GM12878 (cell line): ENCODE data around the gene PCDHGA10. TPM values are rescaled to one million over a fixed set of nuclear protein-coding genes. Genes with fewer than 3 reads are reported as not detected.

Experiments used
- ATAC-seq: fragments of 200-7000 bp; cut with Tn5 transposase; 3 replicates; pipeline ENCODE4 v1.9.1; 2020; ENCODE audit warnings: mild to moderate bottlenecking, moderate library complexity
- BruUV-seq: library from RNA; stranded (reverse); fragments of 400-500 nt; replicated peaks from 2 replicates; lab custom pipeline; 2021; lab: Mats Ljungman, UMichigan
- CTCF ChIA-PET: fragments of 300-600 bp; sonication (Branson Sonifier 250); formaldehyde crosslinking; extraction: SDS; loops from one replicate; lab custom pipeline; 2021; ENCODE audit warnings: inconsistent platforms; lab: Yijun Ruan, JAX
- POLR2A ChIA-PET: fragments of 350-600 bp; formaldehyde crosslinking; extraction: SDS; loops from one replicate; lab custom pipeline; 2021; ENCODE audit warnings: inconsistent platforms; lab: Charles Lee
- RAD21 ChIA-PET: fragments of 300-600 bp; sonication (Branson Sonifier 250); formaldehyde crosslinking; loops from one replicate; lab custom pipeline; 2023; ENCODE audit warnings: antibody characterized with exemption; ENCODE audit not compliant: unreplicated experiment; lab: Charles Lee
- SMC1A ChIA-PET: fragments of 300-600 bp; sonication (Branson Sonifier 250); formaldehyde crosslinking; loops from one replicate; lab custom pipeline; 2023; ENCODE audit not compliant: unreplicated experiment, uncharacterized antibody; lab: Charles Lee
- DNase-seq: peaks from one replicate; pipeline ENCODE4 v3.0.0-alpha.2; 2011; ENCODE audit warnings: low read depth, low spot score
- FAIRE-seq: peaks from 3 replicates; lab custom pipeline; 2011; peaks lifted over from hg19 to GRCh38; lab: Jason Lieb, UNC
- H2AFZ ChIP-seq: 2 replicates; pipeline ENCODE4 v1.6.0; 2011; ENCODE audit warnings: low read depth, low read length, control low read depth; ENCODE audit not compliant: control insufficient read depth
- H3K27ac ChIP-seq: 2 replicates; pipeline ENCODE4 v1.5.1; 2011; ENCODE audit warnings: control low read depth; ENCODE audit not compliant: control insufficient read depth, insufficient read depth
- H3K27me3 ChIP-seq, 2 experiments: replicated peaks in 1 of 2; 2 replicates each; pipeline versions ENCODE4 v1.6.0 to v1.6.1; 2011; ENCODE audit warnings: low read length in 1 of 2; ENCODE audit not compliant: control insufficient read depth in 2 of 2, insufficient read depth in 2 of 2
- H3K36me3 ChIP-seq, 2 experiments: 2 replicates each; pipeline ENCODE4 v1.5.1; 2011; ENCODE audit warnings: low read length in 1 of 2; ENCODE audit not compliant: control insufficient read depth in 2 of 2, insufficient read depth in 2 of 2
- H3K4me1 ChIP-seq: 2 replicates; pipeline ENCODE4 v1.6.1; 2011; ENCODE audit warnings: mild to moderate bottlenecking, low read length, moderate library complexity, mixed read lengths; ENCODE audit not compliant: control insufficient read depth, insufficient read depth
- H3K4me2 ChIP-seq: 2 replicates; pipeline ENCODE4 v1.6.0; 2011; ENCODE audit warnings: control low read depth; ENCODE audit not compliant: control insufficient read depth, insufficient read depth
- H3K4me3 ChIP-seq: fragments of 200-600 bp; sonication (generic); 2 replicates; pipeline ENCODE4 v1.5.1; 2016
- H3K79me2 ChIP-seq: 2 replicates; pipeline ENCODE4 v1.6.0; 2011; ENCODE audit warnings: low read length; ENCODE audit not compliant: control insufficient read depth, insufficient read depth
- H3K9ac ChIP-seq: 2 replicates; pipeline ENCODE4 v1.8.0; 2011; ENCODE audit warnings: low read length, control low read depth, mixed read lengths; ENCODE audit not compliant: control insufficient read depth, insufficient read depth
- H3K9me3 ChIP-seq: replicated peaks from 3 replicates; pipeline ENCODE4 v1.5.1; 2011; ENCODE audit warnings: mild to moderate bottlenecking, low read length; ENCODE audit not compliant: control insufficient read depth, insufficient read depth
- H4K20me1 ChIP-seq: 2 replicates; pipeline ENCODE4 v1.6.0; 2011; ENCODE audit not compliant: control insufficient read depth, insufficient read depth
- ASH2L ChIP-seq: fragments of 300-600, 200-600 bp; sonication (generic); IDR thresholded peaks from 2 replicates; pipeline ENCODE4 v1.6.1; 2017; ENCODE audit warnings: low read depth, mild to moderate bottlenecking, borderline replicate concordance
- CBX5 ChIP-seq: sonication (generic); IDR thresholded peaks from 2 replicates; pipeline ENCODE4 v1.6.1; 2016; ENCODE audit warnings: low read depth, moderate library complexity, mild to moderate bottlenecking, inconsistent platforms
- CREB1 ChIP-seq: IDR thresholded peaks from 2 replicates; pipeline ENCODE4 v1.6.1; 2012; ENCODE audit warnings: low read depth, mild to moderate bottlenecking, inconsistent platforms
- GABPA ChIP-seq: IDR thresholded peaks from 2 replicates; pipeline ENCODE4 v1.6.1; 2014; ENCODE audit warnings: antibody characterized with exemption, low read depth, mild to moderate bottlenecking, inconsistent platforms
- HSF1 ChIP-seq: fragments of 150-350 bp; IDR thresholded peaks from 2 replicates; pipeline ENCODE4 v1.6.1; 2014; ENCODE audit warnings: mild to moderate bottlenecking, low read depth, low read length
- IRF4 ChIP-seq: IDR thresholded peaks from 2 replicates; pipeline ENCODE4 v1.6.1; 2011; ENCODE audit warnings: low read depth, low read length
- NRF1 ChIP-seq: conservative IDR thresholded peaks from 2 replicates; pipeline ENCODE4 v1.6.1; 2011; ENCODE audit warnings: mild to moderate bottlenecking, low read depth, low read length, improper control_type of control experiment
- PML ChIP-seq: IDR thresholded peaks from 2 replicates; pipeline ENCODE4 v1.6.1; 2012; ENCODE audit warnings: low read length, inconsistent platforms
- SMAD5 ChIP-seq: IDR thresholded peaks from 2 replicates; pipeline ENCODE4 v1.6.1; 2016; ENCODE audit warnings: antibody characterized with exemption, low read depth
- TCF3 ChIP-seq: IDR thresholded peaks from 2 replicates; pipeline ENCODE4 v1.6.1; 2012; ENCODE audit warnings: low read depth, mild to moderate bottlenecking, low read length, borderline replicate concordance; ENCODE audit not compliant: insufficient read depth
- WGBS: methylation state at CpG from one replicate; pipeline ENCODE4 v1.1.6; 2016; ENCODE audit warnings: low lambda C conversion rate; ENCODE audit not compliant: insufficient replicate concordance, insufficient coverage; ENCODE audit errors: missing lambda C conversion rate; 5-methylcytosine and 5-hydroxymethylcytosine counted together
- in situ Hi-C: fragments of 300-500 bp; cut with MboI; formaldehyde crosslinking; loops from 9 replicates; pipeline ENCODE4 v1.14.3; 2018; ENCODE audit warnings: mixed read lengths
- intact Hi-C: fragments of 100-400 bp; cut with micrococcal nuclease; formaldehyde crosslinking; loops from one replicate; pipeline ENCODE4 v1.14.2; 2022; ENCODE audit not compliant: unreplicated experiment
- polyA plus RNA-seq, 11 experiments: library from polyadenylated mRNA; depleted of rRNA in 4 of 11; unstranded in 6 of 11; stranded (reverse) in 5 of 11; fragments of >200 nt; fragmentation: Nextera tagmentation in 4 of 11; fragmentation: Illumina TruSeq in 1 of 11; extraction: Ambion mirVana in 4 of 11; extraction: Trizol in 1 of 11; gene quantifications; 1 replicate in 1 of 11; 2 replicates in 10 of 11; pipeline versions ENCODE4 v1.2.1 to v1.2.3, GENCODE V29; 2011 to 2016; ENCODE audit warnings: inconsistent platforms in 2 of 11, missing spikeins in 2 of 11, low read depth in 1 of 11
- total RNA-seq, 4 experiments: library from RNA; depleted of rRNA in 3 of 4; stranded (reverse); fragments of >200 nt in 3 of 4; fragmentation: Illumina TruSeq in 1 of 4; extraction: Trizol in 1 of 4; gene quantifications; 2 replicates each; pipeline versions ENCODE4 v1.2.1 to v1.2.3, GENCODE V29; 2013 to 2021
- TF ChIP-seq, protein P1 (sequence below): IDR thresholded peaks from 2 replicates; pipeline ENCODE4 v1.6.1; 2012; ENCODE audit warnings: improper control_type of control experiment, low read depth, low read length; ENCODE audit not compliant: insufficient replicate concordance
- TF ChIP-seq, protein P2 (sequence below): IDR thresholded peaks from 2 replicates; pipeline ENCODE4 v1.6.1; 2011; ENCODE audit warnings: borderline replicate concordance, low read depth, mild to moderate bottlenecking, moderate library complexity, mixed read lengths, low read length; ENCODE audit not compliant: insufficient read depth; ENCODE audit errors: extremely low read length

The PCDHGA10 gene
- total and polyA plus RNA-seq, 10 of the 15 experiments (the other 5 are each of a cell fraction or from before 2014, with no cell fraction given) = 0.39 to 2.2 (median 1.1) TPM

GRCh38 chr5:141440341-141440740, 27.6 kb downstream of the PCDHGA10 start:
- intact Hi-C loops (no loop called here), in situ Hi-C loops (no loop called here)
- DNase-seq (no peak), ATAC-seq (no peak), FAIRE-seq (no peak)
- Histone ChIP-seq H3K4me1 (no peaks in the 10 kb centered on the region), H3K27me3 (no peaks in the 10 kb centered on the region), H2AFZ (no peak overlapping the region), H3K36me3 (no peaks in the 10 kb centered on the region), H4K20me1 (no peaks in the 10 kb centered on the region), H3K4me3 (no peak overlapping the region), H3K9ac (no peak overlapping the region), H3K4me2 (no peak overlapping the region), H3K79me2 (no peaks in the 10 kb centered on the region), H3K9me3 (no peaks in the 10 kb centered on the region; the same call in 2 of the 3 replicates), H3K27ac (no peak overlapping the region)
- BruUV-seq = no TSS peak
- CTCF ChIA-PET = interaction anchor here (3.0 kb wide), 1 partner anchor 10 kb away, joined by 13 read pairs; the partner anchor contains the start of gene PCDHGA12
- WGBS = 86% methylated on average over 9 of the region's 9 CpGs
- RAD21 ChIA-PET = no interaction called here
- TF ChIP-seq IRF4 (no peak), GABPA (no peak), SMAD5 (no peak), CBX5 (no peak), ASH2L (no peak), CREB1 (no peak), PML (no peak), HSF1 (no peak), TCF3 (no peak), NRF1 (no peak)
- TF ChIP-seq, protein P1, sequence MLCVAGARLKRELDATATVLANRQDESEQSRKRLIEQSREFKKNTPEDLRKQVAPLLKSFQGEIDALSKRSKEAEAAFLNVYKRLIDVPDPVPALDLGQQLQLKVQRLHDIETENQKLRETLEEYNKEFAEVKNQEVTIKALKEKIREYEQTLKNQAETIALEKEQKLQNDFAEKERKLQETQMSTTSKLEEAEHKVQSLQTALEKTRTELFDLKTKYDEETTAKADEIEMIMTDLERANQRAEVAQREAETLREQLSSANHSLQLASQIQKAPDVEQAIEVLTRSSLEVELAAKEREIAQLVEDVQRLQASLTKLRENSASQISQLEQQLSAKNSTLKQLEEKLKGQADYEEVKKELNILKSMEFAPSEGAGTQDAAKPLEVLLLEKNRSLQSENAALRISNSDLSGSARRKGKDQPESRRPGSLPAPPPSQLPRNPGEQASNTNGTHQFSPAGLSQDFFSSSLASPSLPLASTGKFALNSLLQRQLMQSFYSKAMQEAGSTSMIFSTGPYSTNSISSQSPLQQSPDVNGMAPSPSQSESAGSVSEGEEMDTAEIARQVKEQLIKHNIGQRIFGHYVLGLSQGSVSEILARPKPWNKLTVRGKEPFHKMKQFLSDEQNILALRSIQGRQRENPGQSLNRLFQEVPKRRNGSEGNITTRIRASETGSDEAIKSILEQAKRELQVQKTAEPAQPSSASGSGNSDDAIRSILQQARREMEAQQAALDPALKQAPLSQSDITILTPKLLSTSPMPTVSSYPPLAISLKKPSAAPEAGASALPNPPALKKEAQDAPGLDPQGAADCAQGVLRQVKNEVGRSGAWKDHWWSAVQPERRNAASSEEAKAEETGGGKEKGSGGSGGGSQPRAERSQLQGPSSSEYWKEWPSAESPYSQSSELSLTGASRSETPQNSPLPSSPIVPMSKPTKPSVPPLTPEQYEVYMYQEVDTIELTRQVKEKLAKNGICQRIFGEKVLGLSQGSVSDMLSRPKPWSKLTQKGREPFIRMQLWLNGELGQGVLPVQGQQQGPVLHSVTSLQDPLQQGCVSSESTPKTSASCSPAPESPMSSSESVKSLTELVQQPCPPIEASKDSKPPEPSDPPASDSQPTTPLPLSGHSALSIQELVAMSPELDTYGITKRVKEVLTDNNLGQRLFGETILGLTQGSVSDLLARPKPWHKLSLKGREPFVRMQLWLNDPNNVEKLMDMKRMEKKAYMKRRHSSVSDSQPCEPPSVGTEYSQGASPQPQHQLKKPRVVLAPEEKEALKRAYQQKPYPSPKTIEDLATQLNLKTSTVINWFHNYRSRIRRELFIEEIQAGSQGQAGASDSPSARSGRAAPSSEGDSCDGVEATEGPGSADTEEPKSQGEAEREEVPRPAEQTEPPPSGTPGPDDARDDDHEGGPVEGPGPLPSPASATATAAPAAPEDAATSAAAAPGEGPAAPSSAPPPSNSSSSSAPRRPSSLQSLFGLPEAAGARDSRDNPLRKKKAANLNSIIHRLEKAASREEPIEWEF = no peak
- TF ChIP-seq, protein P2, sequence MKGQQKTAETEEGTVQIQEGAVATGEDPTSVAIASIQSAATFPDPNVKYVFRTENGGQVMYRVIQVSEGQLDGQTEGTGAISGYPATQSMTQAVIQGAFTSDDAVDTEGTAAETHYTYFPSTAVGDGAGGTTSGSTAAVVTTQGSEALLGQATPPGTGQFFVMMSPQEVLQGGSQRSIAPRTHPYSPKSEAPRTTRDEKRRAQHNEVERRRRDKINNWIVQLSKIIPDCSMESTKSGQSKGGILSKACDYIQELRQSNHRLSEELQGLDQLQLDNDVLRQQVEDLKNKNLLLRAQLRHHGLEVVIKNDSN = no peak
- POLR2A ChIA-PET = no interaction called here
- SMC1A ChIA-PET = no interaction called here
